Hepatocyte (in vitro differentiated cells): Measurements from ENCODE around the gene KCNJ12. TPM values are rescaled to one million over a fixed set of nuclear protein-coding genes. Genes with fewer than 3 reads are reported as not detected.
A peak's percentile ranks its signal among the peaks of the same experiment; 100 is the strongest.

Source experiments
- DNase-seq: peaks from one replicate; pipeline ENCODE4 v3.0.0-alpha.2; 2016; ENCODE audit warnings: low spot score
- H2AFZ ChIP-seq: fragments of 200-600 bp; sonication (generic); 2 replicates; pipeline ENCODE4 v1.6.0; 2016; ENCODE audit warnings: antibody characterized with exemption, mild to moderate bottlenecking
- H3K27ac ChIP-seq: fragments of 200-600 bp; sonication (generic); 2 replicates; pipeline ENCODE4 v1.5.1; 2016; ENCODE audit warnings: mild to moderate bottlenecking
- H3K27me3 ChIP-seq: fragments of 200-600 bp; sonication (generic); 2 replicates; pipeline ENCODE4 v1.6.1; 2016
- H3K36me3 ChIP-seq: fragments of 200-600 bp; sonication (generic); replicated peaks from 2 replicates; pipeline ENCODE4 v1.5.1; 2016; ENCODE audit warnings: low read depth; ENCODE audit not compliant: insufficient read depth
- H3K4me1 ChIP-seq: fragments of 200-600 bp; sonication (generic); 2 replicates; pipeline ENCODE4 v1.5.1; 2016; ENCODE audit warnings: mild to moderate bottlenecking, moderate library complexity; ENCODE audit not compliant: insufficient read depth
- H3K4me2 ChIP-seq: fragments of 200-600 bp; sonication (generic); 2 replicates; pipeline ENCODE4 v1.6.0; 2016
- H3K4me3 ChIP-seq: fragments of 200-600 bp; sonication (generic); 2 replicates; pipeline ENCODE4 v1.5.1; 2016; ENCODE audit warnings: mild to moderate bottlenecking
- H3K79me2 ChIP-seq: fragments of 200-600 bp; sonication (generic); 2 replicates; pipeline ENCODE4 v1.6.0; 2017; ENCODE audit warnings: mild to moderate bottlenecking
- H3K9me2 ChIP-seq: fragments of 200-600 bp; sonication (generic); replicated peaks from 2 replicates; pipeline ENCODE4 v1.6.0; 2017; ENCODE audit warnings: mild to moderate bottlenecking; ENCODE audit not compliant: insufficient read depth
- H3K9me3 ChIP-seq: fragments of 200-600 bp; sonication (generic); 2 replicates; pipeline ENCODE4 v1.5.1; 2016; ENCODE audit warnings: low read depth, mild to moderate bottlenecking
- H4K20me1 ChIP-seq: fragments of 200-600 bp; sonication (generic); 2 replicates; pipeline ENCODE4 v1.6.0; 2016; ENCODE audit warnings: mild to moderate bottlenecking; ENCODE audit not compliant: insufficient read depth, poor library complexity, severe bottlenecking
- CTCF ChIP-seq: fragments of 200-600 bp; sonication (generic); IDR thresholded peaks from 2 replicates; pipeline ENCODE4 v1.5.1; 2016; ENCODE audit warnings: antibody characterized with exemption, mild to moderate bottlenecking; ENCODE audit not compliant: poor library complexity
- EZH2 ChIP-seq: fragments of 200-600 bp; sonication (generic); IDR thresholded peaks from 2 replicates; pipeline ENCODE4 v1.6.1; 2016; ENCODE audit warnings: antibody characterized with exemption, mild to moderate bottlenecking, borderline replicate concordance
- EZH2phosphoT487 ChIP-seq: fragments of 200-600 bp; sonication (generic); IDR thresholded peaks from one replicate; pipeline ENCODE4 v1.6.1; 2018; ENCODE audit warnings: antibody characterized with exemption, mild to moderate bottlenecking, low read depth, moderate library complexity; ENCODE audit not compliant: unreplicated experiment, severe bottlenecking
- WGBS: methylation state at CpG from one replicate; pipeline ENCODE4 v1.1.6; 2016; ENCODE audit warnings: low lambda C conversion rate; ENCODE audit errors: missing lambda C conversion rate; 5-methylcytosine and 5-hydroxymethylcytosine counted together
- polyA plus RNA-seq: library from polyadenylated mRNA; unstranded; fragments of >200 nt; fragmentation: Nextera tagmentation; extraction: Ambion mirVana; gene quantifications from 2 replicates; pipeline ENCODE4 v1.2.1, GENCODE V29; 2016
- total RNA-seq: library from RNA; depleted of rRNA; stranded (reverse); fragments of >200 nt; gene quantifications from 2 replicates; pipeline ENCODE4 v1.2.3, GENCODE V29; 2014

Gene KCNJ12
- total and polyA plus RNA-seq, 2 experiments from 2014 or later, result 0.15 to 0.73 TPM

- WGBS, result 91% methylated on average over 13 of the region's 13 CpGs
- no peak for TF ChIP-seq EZH2
- no peak for TF ChIP-seq CTCF
- no peak for TF ChIP-seq EZH2phosphoT487
These were observed 22.7 kb upstream of the KCNJ12 start for GRCh38 chr17:21353326-21354010.

DNA sequence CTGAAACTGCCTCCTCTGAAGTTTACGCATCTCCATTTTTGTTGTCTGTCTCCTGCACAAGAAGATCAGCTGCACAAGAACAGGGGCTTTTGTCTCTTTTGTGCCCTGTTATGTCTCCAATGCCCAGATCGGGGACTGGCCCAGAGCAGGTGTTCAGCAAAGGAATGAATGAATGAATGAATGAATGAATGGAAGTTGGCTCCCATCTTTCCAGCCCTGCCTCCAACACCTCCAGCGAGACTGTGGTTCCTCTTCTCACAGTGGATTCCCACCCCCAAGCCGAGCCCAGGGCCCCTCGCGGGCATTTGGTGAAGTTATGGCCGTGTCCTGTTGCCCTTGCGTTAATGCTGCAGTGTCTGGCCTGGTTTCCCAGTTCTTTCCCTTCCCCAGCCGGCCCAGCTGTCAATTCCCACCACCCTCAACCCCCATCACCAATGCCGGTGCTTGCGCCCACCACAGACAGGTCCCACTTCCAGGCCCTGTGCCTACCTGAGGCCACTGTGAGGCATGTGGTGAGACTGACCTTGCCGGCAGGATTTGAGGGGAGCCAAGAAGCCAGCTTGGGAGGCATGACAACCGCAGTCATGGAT is 21.3 kb upstream of the KCNJ12 start:
- Histone ChIP-seq H3K9me3 (no peaks in the 10 kb centered on the region), H3K36me3 (no peaks in the 10 kb centered on the region), H4K20me1 (no peaks in the 10 kb centered on the region), H3K4me1 (peaks cover 3% of the 10 kb centered on the region), H3K4me2 (no peak overlapping the region), H2AFZ (no peak overlapping the region), H3K27me3 (no peaks in the 10 kb centered on the region), H3K79me2 (no peaks in the 10 kb centered on the region), H3K9me2 (no peaks in the 10 kb centered on the region), H3K27ac (no peak overlapping the region), H3K4me3 (no peak overlapping the region)
- WGBS, result 97% methylated on average over 13 of the region's 13 CpGs
- DNase-seq, result no peak
- no peak for TF ChIP-seq EZH2
- TF ChIP-seq CTCF, result no peak
- TF ChIP-seq EZH2phosphoT487, result no peak

More at GRCh38 chr17:21353326-21354010, 22.7 kb upstream of the KCNJ12 start:
- DNase-seq, result no peak
- H2AFZ ChIP-seq, result no peak overlapping the region
- H3K79me2 ChIP-seq, result no peaks in the 10 kb centered on the region
- H3K9me2 ChIP-seq, result no peaks in the 10 kb centered on the region
- no peaks in the 10 kb centered on the region for H4K20me1 ChIP-seq
- H3K4me1 ChIP-seq, result no peaks in the 10 kb centered on the region
- H3K36me3 ChIP-seq, result no peaks in the 10 kb centered on the region
- H3K27ac ChIP-seq, result peak overlapping the region; percentile 57
- no peak overlapping the region for H3K4me3 ChIP-seq
- no peaks in the 10 kb centered on the region for H3K9me3 ChIP-seq
- H3K27me3 ChIP-seq, result no peaks in the 10 kb centered on the region
- no peak overlapping the region for H3K4me2 ChIP-seq

DNA sequence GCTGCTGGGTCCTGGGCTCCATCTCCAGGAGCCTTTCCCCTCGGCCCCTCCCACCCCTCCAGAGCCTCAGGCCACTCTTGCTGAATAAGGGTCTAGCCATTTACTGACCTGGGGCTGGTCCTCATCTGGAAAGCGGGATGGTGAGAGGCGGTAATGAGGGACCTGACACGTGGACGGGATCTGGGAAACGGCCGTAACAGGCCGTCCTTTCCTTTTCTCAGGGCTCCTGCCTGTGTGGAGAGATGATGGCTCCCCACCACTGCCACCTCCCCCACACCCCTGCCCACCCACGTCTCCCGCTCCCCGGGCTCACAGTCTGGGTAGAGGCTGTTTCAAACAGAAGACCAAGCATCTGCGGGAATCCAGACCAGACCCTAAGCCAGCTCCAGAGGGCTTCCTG is 20.6 kb upstream of the KCNJ12 start:
- no peak overlapping the region for H3K4me2 ChIP-seq
- no peaks in the 10 kb centered on the region for H3K79me2 ChIP-seq
- H3K36me3 ChIP-seq, result no peaks in the 10 kb centered on the region
- 68% methylated on average over 12 of the region's 12 CpGs for WGBS
- H3K9me3 ChIP-seq, result no peaks in the 10 kb centered on the region
- H3K9me2 ChIP-seq, result no peaks in the 10 kb centered on the region
- TF ChIP-seq EZH2phosphoT487, result no peak
- TF ChIP-seq CTCF, result no peak
- TF ChIP-seq EZH2, result no peak
- DNase-seq, result no peak
- H3K4me3 ChIP-seq, result no peak overlapping the region
- no peak overlapping the region for H3K27ac ChIP-seq
- H4K20me1 ChIP-seq, result no peaks in the 10 kb centered on the region
- H3K4me1 ChIP-seq, result peaks cover 3% of the 10 kb centered on the region
- H2AFZ ChIP-seq, result no peak overlapping the region
- H3K27me3 ChIP-seq, result no peaks in the 10 kb centered on the region
